Heart left ventricle (tissue), 16 donors: ENCODE measurements around the gene ZBED1. TPM values are rescaled to one million over a fixed set of nuclear protein-coding genes. Genes with fewer than 3 reads are reported as not detected.
A peak's percentile ranks its signal among the peaks of the same experiment; 100 is the strongest.
"Not testable (repeated sequence)": the region's sequence is repeated elsewhere in the genome, so short reads cannot be mapped to it uniquely, and the experiment has no call there.

ENCODE experiments used
- ATAC-seq, 4 donors: fragments of 200-7000 bp; cut with Tn5 transposase; one replicate each; pipeline ENCODE4 v1.9.1; 2020 to 2022; ENCODE audit warnings: moderate library complexity in 4 of 4, mild to moderate bottlenecking in 3 of 4, moderate number of reproducible peaks in 1 of 4
- DNase-seq, 5 donors: peaks; one replicate each; pipeline ENCODE4 v3.0.0-alpha.2; 2020
- H3K27ac ChIP-seq, 12 donors: fragments of 200-600 bp; sonication (generic) in 4 of 12; one replicate each; pipeline versions ENCODE4 v1.5.0 to v1.8.0; 2016 to 2022; ENCODE audit warnings: mild to moderate bottlenecking in 2 of 12
- H3K27me3 ChIP-seq, 9 donors: fragments of 200-600 bp; sonication (generic) in 2 of 9; one replicate each; pipeline versions ENCODE4 v1.5.1 to v1.8.0; 2016 to 2022; ENCODE audit warnings: mild to moderate bottlenecking in 3 of 9
- H3K36me3 ChIP-seq, 9 donors: fragments of 200-600 bp; sonication (generic) in 2 of 9; one replicate each; pipeline versions ENCODE4 v1.5.0 to v1.8.0; 2018 to 2022; ENCODE audit warnings: mild to moderate bottlenecking in 2 of 9
- H3K4me1 ChIP-seq, 12 donors: fragments of 200-600 bp; sonication (generic) in 4 of 12; one replicate each; pipeline versions ENCODE4 v1.5.0 to v1.8.0; 2016 to 2022; ENCODE audit warnings: mild to moderate bottlenecking in 3 of 12
- H3K4me3 ChIP-seq, 12 donors: fragments of 200-600 bp; sonication (generic) in 4 of 12; one replicate each; pipeline versions ENCODE4 v1.5.0 to v1.8.0; 2017 to 2022; ENCODE audit warnings: mild to moderate bottlenecking in 9 of 12, moderate library complexity in 4 of 12
- H3K9me3 ChIP-seq, 12 donors: fragments of 200-600 bp; sonication (generic) in 4 of 12; one replicate each; pipeline versions ENCODE4 v1.5.0 to v1.8.0; 2016 to 2022; ENCODE audit warnings: mild to moderate bottlenecking in 1 of 12
- POLR2A ChIP-seq, 2 donors: fragments of 450-650 bp; IDR thresholded peaks; one replicate each; pipeline ENCODE4 v1.6.1; 2017; ENCODE audit warnings: antibody characterized with exemption in 2 of 2, mild to moderate bottlenecking in 2 of 2, moderate library complexity in 2 of 2
- WGBS, 4 donors: extraction: QIAGEN DNeasy Blood & Tissue Kit in 2 of 4; methylation state at CpG; one replicate each; pipeline versions ENCODE4 v1.1.5 to v1.1.7; 2013 to 2018; 5-methylcytosine and 5-hydroxymethylcytosine counted together
- intact Hi-C, 10 donors: fragments of 100-400 bp; cut with DNase I; formaldehyde crosslinking; loops; one replicate each; pipeline versions ENCODE4 v1.11.1 to v1.14.2; 2022
- polyA plus RNA-seq, 2 donors: library from polyadenylated mRNA; stranded (reverse); fragments of 200-250 nt; gene quantifications; one replicate each; pipeline ENCODE4 v1.2.3, GENCODE V29; 2013
- total RNA-seq, 9 donors: library from RNA; depleted of rRNA in 2 of 9; stranded (reverse); fragments of >200 nt in 2 of 9; fragmentation: NEBNext Ultra II Directional in 3 of 9; extraction: Animal tissue kit (Norgen Biotek cat#: 25700) in 3 of 9; gene quantifications; one replicate each; pipeline versions ENCODE4 v1.1.0 to v1.2.4, GENCODE V29; 2016 to 2023
- TF ChIP-seq, protein P1 (sequence below), 12 donors: fragments of 200-600 bp; sonication (generic) in 4 of 12; IDR thresholded peaks; one replicate each; pipeline versions ENCODE4 v1.5.0 to v1.8.0; 2018 to 2022; ENCODE audit warnings: antibody characterized with exemption in 12 of 12, mild to moderate bottlenecking in 5 of 12
- donor health status: ischemic (EF 13 %, LVEDD 7.1; RV severe dilation, severe dysfunction).
- donor health status: healthy with polysubstance abuse.
- donor health status: DM: no; HTN: yes; CAD: no.
- donor health status: DM: no; HTN: no; CAD: no.
- donor health status: ischemic (EF 25% LVEDD 6.9; RV normal size, moderate dysfunction).
- donor health status: ischemic (EF 25% LVEDD 5.7; RV mildly dilated, moderate dysfunction).
- donor health status: healthy.
- donor health status: DM: yes; HTN: yes; CAD: no.
- donor health status: ischemic (EF 35%, LVEDD 5.7; RV mildly dilated, moderate dysfunction).
- donor health status: nonischemic (EF 11% LVEDD 7.7; RV severe dilation, severe dysfunction).
- donor health status: DM: yes; HTN: yes; CAD: no.
- donor health status: PGD.
- donor health status: ischemic (EF 29% LVEDD 5.4; RV normal size, mild dysfunction).
- donor health status: nonischemic (EF 23%, LVEDD 6.1; RV moderate dilation, normal function).

Gene ZBED1
- total and polyA plus RNA-seq, 11 donors, result 25.9 to 87.1 (median 59.5) TPM

DNA sequence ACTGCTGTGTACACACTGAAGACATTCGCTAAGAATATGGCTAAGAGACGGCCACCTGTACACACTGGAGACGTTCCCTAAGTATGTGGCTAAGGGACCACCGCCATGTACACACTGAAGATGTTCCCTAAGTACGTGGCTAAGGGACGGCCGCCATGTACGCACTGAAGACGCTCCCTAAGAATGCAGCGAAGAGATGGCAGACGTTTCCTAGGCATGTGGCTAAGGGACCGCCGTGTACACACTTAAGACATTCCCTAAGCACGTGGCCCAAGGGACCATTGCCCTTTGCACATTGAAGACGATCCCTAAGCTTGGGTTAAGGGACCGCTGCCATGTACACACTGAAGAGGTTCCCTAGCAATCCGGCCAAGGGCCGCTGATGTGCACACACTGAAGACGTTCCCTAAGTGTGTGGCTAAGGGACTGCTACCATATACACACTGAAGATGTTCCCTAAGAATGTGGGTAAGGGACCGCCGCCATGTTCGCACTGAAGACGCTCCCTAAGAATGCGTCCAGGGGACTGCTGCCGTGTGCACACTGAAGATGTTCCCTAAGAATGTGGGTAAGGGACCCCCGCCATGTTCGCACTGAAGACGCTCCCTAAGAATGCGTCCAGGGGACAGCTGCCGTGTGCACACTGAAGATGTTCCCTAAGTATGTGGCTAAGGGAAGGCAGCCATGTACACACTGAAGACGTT lies 36.7 kb downstream of the ZBED1 start:
- ATAC-seq (no peak), DNase-seq (peak in 1 of 5 donors; percentile 27)
- TF ChIP-seq POLR2A (IDR thresholded peaks at IDR 0.05), result no peak
- TF ChIP-seq, protein P1, sequence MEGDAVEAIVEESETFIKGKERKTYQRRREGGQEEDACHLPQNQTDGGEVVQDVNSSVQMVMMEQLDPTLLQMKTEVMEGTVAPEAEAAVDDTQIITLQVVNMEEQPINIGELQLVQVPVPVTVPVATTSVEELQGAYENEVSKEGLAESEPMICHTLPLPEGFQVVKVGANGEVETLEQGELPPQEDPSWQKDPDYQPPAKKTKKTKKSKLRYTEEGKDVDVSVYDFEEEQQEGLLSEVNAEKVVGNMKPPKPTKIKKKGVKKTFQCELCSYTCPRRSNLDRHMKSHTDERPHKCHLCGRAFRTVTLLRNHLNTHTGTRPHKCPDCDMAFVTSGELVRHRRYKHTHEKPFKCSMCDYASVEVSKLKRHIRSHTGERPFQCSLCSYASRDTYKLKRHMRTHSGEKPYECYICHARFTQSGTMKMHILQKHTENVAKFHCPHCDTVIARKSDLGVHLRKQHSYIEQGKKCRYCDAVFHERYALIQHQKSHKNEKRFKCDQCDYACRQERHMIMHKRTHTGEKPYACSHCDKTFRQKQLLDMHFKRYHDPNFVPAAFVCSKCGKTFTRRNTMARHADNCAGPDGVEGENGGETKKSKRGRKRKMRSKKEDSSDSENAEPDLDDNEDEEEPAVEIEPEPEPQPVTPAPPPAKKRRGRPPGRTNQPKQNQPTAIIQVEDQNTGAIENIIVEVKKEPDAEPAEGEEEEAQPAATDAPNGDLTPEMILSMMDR (IDR thresholded peaks at IDR 0.05), result no peak
- Histone ChIP-seq H3K27me3 (no peaks in the 10 kb centered on the region), H3K27ac (no peak overlapping the region), H3K4me1 (peaks cover 0 to 14% (median 0%) of the 10 kb centered on the region in 12 donors), H3K36me3 (no peaks in the 10 kb centered on the region), H3K9me3 (no peaks in the 10 kb centered on the region), H3K4me3 (no peak overlapping the region)
- intact Hi-C loops, result no loop called here
- 83 to 92% (median 87%) methylated on average over 24 to 31 of the region's 31 CpGs for WGBS, 4 donors

DNA sequence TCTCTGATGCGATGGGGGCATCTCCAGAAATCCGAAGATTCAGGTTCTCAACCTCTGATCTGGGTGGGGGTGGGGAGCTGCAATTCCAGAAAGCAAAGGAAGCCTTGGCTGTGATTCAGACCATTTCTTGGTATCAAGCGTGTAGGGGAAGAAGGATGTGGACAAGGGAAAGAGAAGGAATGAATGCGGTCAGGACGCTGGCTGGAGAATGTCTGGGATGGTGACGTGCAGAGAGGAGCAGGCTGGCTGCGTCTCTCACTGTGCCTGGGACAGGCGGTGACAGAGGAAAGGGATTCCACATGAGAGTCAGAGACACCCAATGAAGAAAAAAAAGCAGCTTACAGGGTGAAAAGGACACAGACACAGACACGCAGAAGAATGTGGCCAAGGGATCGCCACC lies 37.3 kb downstream of the ZBED1 start:
- H3K36me3 ChIP-seq, H3K9me3 ChIP-seq, ATAC-seq, H3K4me3 ChIP-seq, H3K27ac ChIP-seq, intact Hi-C loops, H3K27me3 ChIP-seq: not testable (repeated sequence)
- peak in 1 of 5 donors; percentile 51 for DNase-seq
- WGBS, 4 donors, result 60 to 82% (median 70%) methylated on average over 10 of the region's 10 CpGs
- H3K4me1 ChIP-seq, result peaks cover 0 to 14% (median 0%) of the 10 kb centered on the region in 12 donors

DNA sequence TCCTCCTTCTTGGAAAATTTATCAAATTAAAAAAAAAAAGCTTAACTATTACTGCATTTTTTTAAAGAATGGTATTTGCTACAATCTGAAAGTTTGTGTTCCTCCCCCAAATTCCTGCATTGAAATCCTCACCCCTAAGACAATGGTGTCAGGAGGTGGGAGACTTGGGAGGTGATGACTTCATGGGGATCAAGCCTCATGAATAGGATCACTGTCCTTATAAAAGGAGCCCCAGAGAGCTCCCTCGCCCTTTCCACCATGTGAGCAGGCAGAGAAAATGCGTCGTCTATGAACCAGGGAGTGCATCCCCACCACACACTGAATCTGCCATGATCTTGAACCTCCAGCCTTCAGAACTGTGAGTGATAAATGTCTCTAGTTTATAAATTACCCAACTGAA lies 38.0 kb downstream of the ZBED1 start:
- peaks cover 0 to 14% (median 0%) of the 10 kb centered on the region in 12 donors for H3K4me1 ChIP-seq
- WGBS, 4 donors, result 85 to 90% (median 89%) methylated on average over 3 of the region's 3 CpGs
- TF ChIP-seq POLR2A (IDR thresholded peaks at IDR 0.05), result no peak
- TF ChIP-seq, protein P1 (IDR thresholded peaks at IDR 0.05), result no peak
- intact Hi-C loops, result no loop called here
- no peaks in the 10 kb centered on the region for H3K9me3 ChIP-seq
- no peak for ATAC-seq
- no peaks in the 10 kb centered on the region for H3K36me3 ChIP-seq
- H3K27me3 ChIP-seq, result no peaks in the 10 kb centered on the region
- peak in 1 of 5 donors; percentile 5 for DNase-seq
- H3K27ac ChIP-seq, result no peak overlapping the region
- H3K4me3 ChIP-seq, result no peak overlapping the region

DNA sequence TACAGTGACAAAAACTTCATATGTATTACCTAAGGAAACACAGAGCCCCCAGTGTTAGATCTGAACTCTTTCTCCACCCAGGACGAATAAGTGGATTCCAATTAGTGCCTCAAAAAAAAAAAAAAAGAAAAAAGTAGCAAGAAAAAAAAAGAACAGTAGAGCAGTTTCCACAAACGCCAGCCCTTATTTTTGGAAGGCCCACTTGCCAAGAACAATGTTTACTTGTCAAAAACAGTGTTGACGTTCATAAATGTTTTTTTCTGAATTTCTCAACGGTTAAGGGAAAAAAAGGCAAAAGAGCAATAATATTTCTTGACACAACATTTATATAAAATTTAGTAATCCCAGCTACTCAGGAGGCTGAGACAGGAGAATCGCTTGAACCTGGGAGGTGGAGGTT lies 38.7 kb downstream of the ZBED1 start:
- WGBS, 4 donors, result 63 to 71% (median 65%) methylated on average over 5 of the region's 5 CpGs
- Histone ChIP-seq H3K27me3 (no peaks in the 10 kb centered on the region), H3K4me1 (peaks cover 0 to 14% (median 0%) of the 10 kb centered on the region in 12 donors), H3K36me3 (no peaks in the 10 kb centered on the region), H3K27ac (peak overlapping the region in 1 of 12 donors; percentile 14), H3K4me3 (no peak overlapping the region), H3K9me3 (no peaks in the 10 kb centered on the region)
- DNase-seq, result no peak
- TF ChIP-seq POLR2A (IDR thresholded peaks at IDR 0.05), result no peak
- TF ChIP-seq, protein P1 (IDR thresholded peaks at IDR 0.05), result no peak
- ATAC-seq, result no peak
- intact Hi-C loops, result no loop called here

DNA sequence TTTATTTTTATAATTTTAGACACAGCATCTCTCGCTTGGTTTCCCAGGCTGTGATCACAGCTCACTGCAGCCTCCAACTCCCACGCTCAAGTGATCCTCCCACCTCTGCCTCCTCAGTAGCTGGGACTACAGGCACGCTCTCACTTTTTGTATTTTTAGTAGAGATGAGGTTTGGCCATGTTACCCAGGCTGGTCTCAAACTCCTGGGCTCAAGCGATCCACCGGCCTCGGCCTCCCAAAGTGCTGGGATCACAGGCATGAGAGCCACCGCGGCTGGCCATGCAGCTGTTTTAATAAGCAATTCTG lies 39.1 kb downstream of the ZBED1 start:
- no peak overlapping the region for H3K4me3 ChIP-seq
- H3K36me3 ChIP-seq, result no peaks in the 10 kb centered on the region
- intact Hi-C loops, result no loop called here
- peak overlapping the region in 1 of 12 donors; percentile 14 for H3K27ac ChIP-seq
- ATAC-seq (no peak), DNase-seq (peak in 1 of 5 donors; percentile 33)
- WGBS, 4 donors, result 78 to 88% (median 84%) methylated on average over 8 of the region's 8 CpGs
- TF ChIP-seq, protein P1 (IDR thresholded peaks at IDR 0.05), result no peak
- no peak for TF ChIP-seq POLR2A (IDR thresholded peaks at IDR 0.05)
- no peaks in the 10 kb centered on the region for H3K9me3 ChIP-seq
- no peaks in the 10 kb centered on the region for H3K27me3 ChIP-seq
- H3K4me1 ChIP-seq, result peaks cover 0 to 14% (median 0%) of the 10 kb centered on the region in 12 donors

DNA sequence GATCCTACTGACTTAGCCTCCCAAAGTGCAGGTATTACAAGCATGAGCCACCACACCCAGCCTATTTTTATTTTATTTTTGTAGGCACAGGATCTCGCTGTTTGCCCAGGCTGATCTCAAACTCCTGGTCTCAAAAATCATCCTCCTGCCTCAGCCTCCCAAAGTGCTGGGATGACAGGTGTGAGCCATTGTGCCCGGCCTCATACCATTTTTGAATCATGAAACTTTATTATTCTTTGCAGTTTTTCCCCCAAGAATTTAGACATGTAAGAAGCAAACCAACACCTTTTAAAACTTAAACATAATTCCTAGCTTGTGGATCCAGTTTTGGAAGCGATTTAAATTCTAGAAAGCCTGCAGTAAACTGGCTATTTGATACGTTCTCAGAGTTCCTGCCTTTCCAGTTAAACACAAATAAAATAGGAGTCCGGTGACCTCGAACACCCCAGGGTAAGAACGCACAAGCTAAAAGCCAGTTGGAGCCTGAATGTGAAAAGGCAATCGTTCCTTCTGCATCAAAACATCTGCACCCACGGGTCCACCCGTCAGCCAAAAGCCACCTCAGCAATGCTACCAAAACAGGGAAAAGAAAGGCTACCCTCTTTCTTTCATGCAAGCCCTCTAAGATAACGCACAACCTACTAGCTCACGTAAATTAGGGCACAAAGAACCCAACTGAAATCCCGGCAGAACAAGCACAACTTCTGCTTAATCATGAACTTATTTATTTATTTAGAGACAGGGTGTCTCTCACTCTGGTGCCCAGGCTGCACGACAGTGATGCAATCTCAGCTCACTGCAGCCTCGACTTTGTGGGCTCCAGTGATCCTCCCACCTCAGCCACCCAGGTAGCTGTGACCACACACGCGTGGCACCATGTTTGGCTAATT lies 39.7 kb downstream of the ZBED1 start:
- H3K27me3 ChIP-seq, H3K9me3 ChIP-seq, H3K4me3 ChIP-seq, H3K27ac ChIP-seq, ATAC-seq, H3K36me3 ChIP-seq, intact Hi-C loops: not testable (repeated sequence)
- WGBS, 4 donors, result 83 to 86% (median 84%) methylated on average over 17 of the region's 17 CpGs
- H3K4me1 ChIP-seq, result peaks cover 0 to 14% (median 0%) of the 10 kb centered on the region in 12 donors
- DNase-seq, result peak in 1 of 5 donors; percentile 3
